GM12878 (cell line): ENCODE measurements around the gene SEC31B. TPM values are rescaled to one million over a fixed set of nuclear protein-coding genes. Genes with fewer than 3 reads are reported as not detected.

Experiments
- ATAC-seq: fragments of 200-7000 bp; cut with Tn5 transposase; 3 replicates; pipeline ENCODE4 v1.9.1; 2020; ENCODE audit warnings: mild to moderate bottlenecking, moderate library complexity
- BruUV-seq: library from RNA; stranded (reverse); fragments of 400-500 nt; replicated peaks from 2 replicates; lab custom pipeline; 2021; lab: Mats Ljungman, UMichigan
- CTCF ChIA-PET: fragments of 300-600 bp; sonication (Branson Sonifier 250); formaldehyde crosslinking; extraction: SDS; loops from one replicate; lab custom pipeline; 2021; ENCODE audit warnings: inconsistent platforms; lab: Yijun Ruan, JAX
- POLR2A ChIA-PET: fragments of 350-600 bp; formaldehyde crosslinking; extraction: SDS; loops from one replicate; lab custom pipeline; 2021; ENCODE audit warnings: inconsistent platforms; lab: Charles Lee
- RAD21 ChIA-PET: fragments of 300-600 bp; sonication (Branson Sonifier 250); formaldehyde crosslinking; loops from one replicate; lab custom pipeline; 2023; ENCODE audit warnings: antibody characterized with exemption; ENCODE audit not compliant: unreplicated experiment; lab: Charles Lee
- SMC1A ChIA-PET: fragments of 300-600 bp; sonication (Branson Sonifier 250); formaldehyde crosslinking; loops from one replicate; lab custom pipeline; 2023; ENCODE audit not compliant: unreplicated experiment, uncharacterized antibody; lab: Charles Lee
- DNase-seq: peaks from one replicate; pipeline ENCODE4 v3.0.0-alpha.2; 2011; ENCODE audit warnings: low read depth, low spot score
- FAIRE-seq: peaks from 3 replicates; lab custom pipeline; 2011; peaks lifted over from hg19 to GRCh38; lab: Jason Lieb, UNC
- H2AFZ ChIP-seq: 2 replicates; pipeline ENCODE4 v1.6.0; 2011; ENCODE audit warnings: low read depth, low read length, control low read depth; ENCODE audit not compliant: control insufficient read depth
- H3K27ac ChIP-seq: 2 replicates; pipeline ENCODE4 v1.5.1; 2011; ENCODE audit warnings: control low read depth; ENCODE audit not compliant: control insufficient read depth, insufficient read depth
- H3K27me3 ChIP-seq, 2 experiments: replicated peaks in 1 of 2; 2 replicates each; pipeline versions ENCODE4 v1.6.0 to v1.6.1; 2011; ENCODE audit warnings: low read length in 1 of 2; ENCODE audit not compliant: control insufficient read depth in 2 of 2, insufficient read depth in 2 of 2
- H3K36me3 ChIP-seq, 2 experiments: 2 replicates each; pipeline ENCODE4 v1.5.1; 2011; ENCODE audit warnings: low read length in 1 of 2; ENCODE audit not compliant: control insufficient read depth in 2 of 2, insufficient read depth in 2 of 2
- H3K4me1 ChIP-seq: 2 replicates; pipeline ENCODE4 v1.6.1; 2011; ENCODE audit warnings: mild to moderate bottlenecking, low read length, moderate library complexity, mixed read lengths; ENCODE audit not compliant: control insufficient read depth, insufficient read depth
- H3K4me2 ChIP-seq: 2 replicates; pipeline ENCODE4 v1.6.0; 2011; ENCODE audit warnings: control low read depth; ENCODE audit not compliant: control insufficient read depth, insufficient read depth
- H3K4me3 ChIP-seq: fragments of 200-600 bp; sonication (generic); 2 replicates; pipeline ENCODE4 v1.5.1; 2016
- H3K79me2 ChIP-seq: 2 replicates; pipeline ENCODE4 v1.6.0; 2011; ENCODE audit warnings: low read length; ENCODE audit not compliant: control insufficient read depth, insufficient read depth
- H3K9ac ChIP-seq: 2 replicates; pipeline ENCODE4 v1.8.0; 2011; ENCODE audit warnings: low read length, control low read depth, mixed read lengths; ENCODE audit not compliant: control insufficient read depth, insufficient read depth
- H3K9me3 ChIP-seq: replicated peaks from 3 replicates; pipeline ENCODE4 v1.5.1; 2011; ENCODE audit warnings: mild to moderate bottlenecking, low read length; ENCODE audit not compliant: control insufficient read depth, insufficient read depth
- H4K20me1 ChIP-seq: 2 replicates; pipeline ENCODE4 v1.6.0; 2011; ENCODE audit not compliant: control insufficient read depth, insufficient read depth
- BHLHE40 ChIP-seq, 2 experiments: fragments of 450-650 bp in 1 of 2; IDR thresholded peaks; 2 replicates each; pipeline ENCODE4 v1.6.1; 2011 to 2017; ENCODE audit warnings: low read depth in 2 of 2, borderline replicate concordance in 1 of 2, improper control_type of control experiment in 1 of 2, low read length in 1 of 2, mild to moderate bottlenecking in 1 of 2
- CREM ChIP-seq: IDR thresholded peaks from 2 replicates; pipeline ENCODE4 v1.6.1; 2014; ENCODE audit warnings: antibody characterized with exemption, low read depth
- EGR1 ChIP-seq, 2 experiments: IDR thresholded peaks; 1 replicate in 1 of 2; 2 replicates in 1 of 2; pipeline ENCODE4 v1.6.1; 2011 to 2012; ENCODE audit warnings: low read depth in 2 of 2, low read length in 2 of 2, borderline replicate concordance in 1 of 2, mild to moderate bottlenecking in 1 of 2, moderate library complexity in 1 of 2
- EP300 ChIP-seq, 2 experiments: fragments of 150-350 bp in 1 of 2; IDR thresholded peaks; 2 replicates each; pipeline ENCODE4 v1.6.1; 2011 to 2012; ENCODE audit warnings: low read depth in 2 of 2, low read length in 2 of 2, borderline replicate concordance in 1 of 2, improper control_type of control experiment in 1 of 2, inconsistent platforms in 1 of 2; ENCODE audit not compliant: control insufficient read depth in 1 of 2
- HCFC1 ChIP-seq: fragments of 150-350 bp; IDR thresholded peaks from 2 replicates; pipeline ENCODE4 v1.6.1; 2014; ENCODE audit warnings: low read length
- IKZF2 ChIP-seq, 2 experiments: fragments of 450-650 bp; IDR thresholded peaks; 2 replicates each; pipeline ENCODE4 v1.6.1; 2017; ENCODE audit warnings: mild to moderate bottlenecking in 2 of 2, moderate library complexity in 2 of 2
- MEF2A ChIP-seq: IDR thresholded peaks from 2 replicates; pipeline ENCODE4 v1.6.1; 2011; ENCODE audit warnings: low read depth, mild to moderate bottlenecking, low read length, moderate library complexity; ENCODE audit not compliant: insufficient read depth
- POLR2A ChIP-seq: IDR thresholded peaks from 2 replicates; pipeline ENCODE4 v1.6.1; 2011; ENCODE audit warnings: low read depth, mild to moderate bottlenecking, low read length
- POLR2AphosphoS2 ChIP-seq: IDR thresholded peaks from 2 replicates; pipeline ENCODE4 v1.6.1; 2011; ENCODE audit warnings: low read depth, mild to moderate bottlenecking, low read length, improper control_type of control experiment, moderate library complexity
- RAD21 ChIP-seq: IDR thresholded peaks from 2 replicates; pipeline ENCODE4 v1.6.1; 2011; ENCODE audit warnings: mild to moderate bottlenecking, low read depth, low read length, moderate library complexity; ENCODE audit not compliant: insufficient read depth
- RCOR1 ChIP-seq: conservative IDR thresholded peaks from 2 replicates; pipeline ENCODE4 v1.6.1; 2012; ENCODE audit warnings: low read depth, low read length, improper control_type of control experiment
- RELA ChIP-seq: fragments of 450-650 bp; IDR thresholded peaks from 2 replicates; pipeline ENCODE4 v1.8.0; 2014; ENCODE audit warnings: borderline replicate concordance; ENCODE audit not compliant: partially characterized antibody
- SIN3A ChIP-seq: IDR thresholded peaks from 2 replicates; pipeline ENCODE4 v1.6.1; 2012; ENCODE audit warnings: low read depth, low read length, improper control_type of control experiment
- SMAD5 ChIP-seq: IDR thresholded peaks from 2 replicates; pipeline ENCODE4 v1.6.1; 2016; ENCODE audit warnings: antibody characterized with exemption, low read depth
- SPI1 ChIP-seq: IDR thresholded peaks from 2 replicates; pipeline ENCODE4 v1.6.1; 2011; ENCODE audit warnings: low read depth, mild to moderate bottlenecking, low read length, moderate library complexity, borderline replicate concordance; ENCODE audit not compliant: insufficient read depth
- SUZ12 ChIP-seq: fragments of 200-600 bp; sonication (generic); IDR thresholded peaks from one replicate; pipeline ENCODE4 v1.6.1; 2018; ENCODE audit warnings: antibody characterized with exemption, mild to moderate bottlenecking; ENCODE audit not compliant: unreplicated experiment
- ZNF217 ChIP-seq: fragments of 450-650 bp; IDR thresholded peaks from 2 replicates; pipeline ENCODE4 v1.6.1; 2017; ENCODE audit warnings: antibody characterized with exemption, mild to moderate bottlenecking
- in situ Hi-C: fragments of 300-500 bp; cut with MboI; formaldehyde crosslinking; loops from 9 replicates; pipeline ENCODE4 v1.14.3; 2018; ENCODE audit warnings: mixed read lengths
- intact Hi-C: fragments of 100-400 bp; cut with micrococcal nuclease; formaldehyde crosslinking; loops from one replicate; pipeline ENCODE4 v1.14.2; 2022; ENCODE audit not compliant: unreplicated experiment
- polyA plus RNA-seq, 11 experiments: library from polyadenylated mRNA; depleted of rRNA in 4 of 11; unstranded in 6 of 11; stranded (reverse) in 5 of 11; fragments of >200 nt; fragmentation: Nextera tagmentation in 4 of 11; fragmentation: Illumina TruSeq in 1 of 11; extraction: Ambion mirVana in 4 of 11; extraction: Trizol in 1 of 11; gene quantifications; 1 replicate in 1 of 11; 2 replicates in 10 of 11; pipeline versions ENCODE4 v1.2.1 to v1.2.3, GENCODE V29; 2011 to 2016; ENCODE audit warnings: inconsistent platforms in 2 of 11, missing spikeins in 2 of 11, low read depth in 1 of 11
- total RNA-seq, 4 experiments: library from RNA; depleted of rRNA in 3 of 4; stranded (reverse); fragments of >200 nt in 3 of 4; fragmentation: Illumina TruSeq in 1 of 4; extraction: Trizol in 1 of 4; gene quantifications; 2 replicates each; pipeline versions ENCODE4 v1.2.1 to v1.2.3, GENCODE V29; 2013 to 2021
- TF ChIP-seq, protein P1 (sequence below): IDR thresholded peaks from 2 replicates; pipeline ENCODE4 v1.6.1; 2011; ENCODE audit warnings: low read depth, low read length, improper control_type of control experiment, borderline replicate concordance
- TF ChIP-seq, protein P2 (sequence below): IDR thresholded peaks from 2 replicates; pipeline ENCODE4 v1.6.1; 2011; ENCODE audit warnings: low read depth, mild to moderate bottlenecking, low read length, moderate library complexity, borderline replicate concordance; ENCODE audit errors: extremely low read depth
- TF ChIP-seq, protein P3 (sequence below): fragments of 450-650 bp; IDR thresholded peaks from 2 replicates; pipeline ENCODE4 v1.6.1; 2017; ENCODE audit warnings: mild to moderate bottlenecking, low read depth, inconsistent platforms; ENCODE audit not compliant: poor library complexity, severe bottlenecking

The SEC31B gene
- total and polyA plus RNA-seq, 10 of the 15 experiments (the other 5 are each of a cell fraction or from before 2014, with no cell fraction given) = 3.4 to 24.3 (median 9.9) TPM

DNA sequence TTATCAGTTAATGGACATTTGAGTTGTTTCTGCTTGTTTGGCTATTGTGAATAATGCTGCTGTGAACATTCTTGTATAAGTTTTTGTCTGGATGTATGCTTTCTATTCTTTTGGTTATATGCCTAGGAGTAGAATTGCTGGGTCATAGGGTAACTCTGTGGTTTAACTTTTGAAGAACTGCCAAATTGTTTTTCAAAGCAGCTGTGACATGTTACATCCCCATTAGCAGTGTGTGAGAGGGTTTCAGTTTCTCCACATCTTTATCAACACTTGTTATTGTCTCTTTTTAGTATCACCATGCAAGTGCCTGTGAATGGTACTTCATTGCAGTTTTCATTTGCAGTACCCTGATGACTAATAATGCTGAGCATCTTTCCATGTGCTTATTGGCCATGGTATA, 12.1 kb upstream of the SEC31B start:
- Histone ChIP-seq H3K4me2 (no peak overlapping the region), H3K79me2 (peaks cover 43% of the 10 kb centered on the region), H3K27ac (no peak overlapping the region), H3K27me3 (no peaks in the 10 kb centered on the region), H3K9ac (no peak overlapping the region), H3K9me3 (no peaks in the 10 kb centered on the region; the same call in 2 of the 3 replicates), H3K4me3 (no peak overlapping the region), H4K20me1 (no peaks in the 10 kb centered on the region), H3K4me1 (peaks cover 3% of the 10 kb centered on the region), H3K36me3 (peaks cover 0 to 4% of the 10 kb centered on the region in 2 experiments; a peak in 2 of 4 replicates), H2AFZ (no peak overlapping the region)
- no TSS peak for BruUV-seq
- FAIRE-seq = no peak
- intact Hi-C loops = no loop called here
- ATAC-seq = peak; percentile 40
- ChIA-PET RAD21 (no interaction called here), POLR2A (no interaction called here), SMC1A (interaction anchor here (0.6 kb wide), 1 partner anchor 321 kb away, joined by 3 read pairs; no protein-coding TSS in a partner anchor), CTCF (no interaction called here)
- DNase-seq = peak; percentile 50
- in situ Hi-C loops = no loop called here
- TF ChIP-seq EGR1 (IDR thresholded peaks at IDR 0.05; ENCODE audit: borderline replicate concordance in 1 of 2, low read depth in 2 of 2, low read length in 2 of 2) (no peak), MEF2A (no peak), HCFC1 (no peak), CREM (0 out of 2 replicates have a peak, but pooled peaks have one; percentile 16), SIN3A (no peak), RAD21 (no peak), SPI1 (no peak), BHLHE40 (IDR thresholded peaks at IDR 0.05; ENCODE audit: borderline replicate concordance in 1 of 2, low read depth in 2 of 2, low read length in 1 of 2) (no peak; a peak in 1 of 4 replicates), IKZF2 (IDR thresholded peaks at IDR 0.05) (0 out of 4 replicates have a peak, but pooled peaks of 1 of the 2 experiments have one; percentile 30), POLR2A (no peak), POLR2AphosphoS2 (no peak), RCOR1 (no peak), SMAD5 (no peak), EP300 (IDR thresholded peaks at IDR 0.05; ENCODE audit: borderline replicate concordance in 1 of 2, control insufficient read depth in 1 of 2, low read depth in 2 of 2, low read length in 2 of 2) (0 out of 4 replicates have a peak, but pooled peaks of 1 of the 2 experiments have one; percentile 24), ZNF217 (no peak), SUZ12 (no peak), RELA (no peak)
- TF ChIP-seq, protein P1, sequence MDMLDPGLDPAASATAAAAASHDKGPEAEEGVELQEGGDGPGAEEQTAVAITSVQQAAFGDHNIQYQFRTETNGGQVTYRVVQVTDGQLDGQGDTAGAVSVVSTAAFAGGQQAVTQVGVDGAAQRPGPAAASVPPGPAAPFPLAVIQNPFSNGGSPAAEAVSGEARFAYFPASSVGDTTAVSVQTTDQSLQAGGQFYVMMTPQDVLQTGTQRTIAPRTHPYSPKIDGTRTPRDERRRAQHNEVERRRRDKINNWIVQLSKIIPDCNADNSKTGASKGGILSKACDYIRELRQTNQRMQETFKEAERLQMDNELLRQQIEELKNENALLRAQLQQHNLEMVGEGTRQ = no peak
- TF ChIP-seq, protein P2, sequence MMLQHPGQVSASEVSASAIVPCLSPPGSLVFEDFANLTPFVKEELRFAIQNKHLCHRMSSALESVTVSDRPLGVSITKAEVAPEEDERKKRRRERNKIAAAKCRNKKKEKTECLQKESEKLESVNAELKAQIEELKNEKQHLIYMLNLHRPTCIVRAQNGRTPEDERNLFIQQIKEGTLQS = no peak
- TF ChIP-seq, protein P3, sequence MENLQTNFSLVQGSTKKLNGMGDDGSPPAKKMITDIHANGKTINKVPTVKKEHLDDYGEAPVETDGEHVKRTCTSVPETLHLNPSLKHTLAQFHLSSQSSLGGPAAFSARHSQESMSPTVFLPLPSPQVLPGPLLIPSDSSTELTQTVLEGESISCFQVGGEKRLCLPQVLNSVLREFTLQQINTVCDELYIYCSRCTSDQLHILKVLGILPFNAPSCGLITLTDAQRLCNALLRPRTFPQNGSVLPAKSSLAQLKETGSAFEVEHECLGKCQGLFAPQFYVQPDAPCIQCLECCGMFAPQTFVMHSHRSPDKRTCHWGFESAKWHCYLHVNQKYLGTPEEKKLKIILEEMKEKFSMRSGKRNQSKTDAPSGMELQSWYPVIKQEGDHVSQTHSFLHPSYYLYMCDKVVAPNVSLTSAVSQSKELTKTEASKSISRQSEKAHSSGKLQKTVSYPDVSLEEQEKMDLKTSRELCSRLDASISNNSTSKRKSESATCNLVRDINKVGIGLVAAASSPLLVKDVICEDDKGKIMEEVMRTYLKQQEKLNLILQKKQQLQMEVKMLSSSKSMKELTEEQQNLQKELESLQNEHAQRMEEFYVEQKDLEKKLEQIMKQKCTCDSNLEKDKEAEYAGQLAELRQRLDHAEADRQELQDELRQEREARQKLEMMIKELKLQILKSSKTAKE = peak; percentile 17
